GM12873 (cell line): ENCODE results near the gene ANKRD28.

Experiments used
- TF ChIP-seq, protein P1 (sequence below): IDR thresholded peaks from 2 replicates; pipeline ENCODE4 v1.5.1; 2012; ENCODE audit warnings: low read depth, mild to moderate bottlenecking, moderate library complexity, low read length, control low read depth; ENCODE audit not compliant: insufficient read depth; ENCODE audit errors: missing control alignments

Gene ANKRD28

DNA sequence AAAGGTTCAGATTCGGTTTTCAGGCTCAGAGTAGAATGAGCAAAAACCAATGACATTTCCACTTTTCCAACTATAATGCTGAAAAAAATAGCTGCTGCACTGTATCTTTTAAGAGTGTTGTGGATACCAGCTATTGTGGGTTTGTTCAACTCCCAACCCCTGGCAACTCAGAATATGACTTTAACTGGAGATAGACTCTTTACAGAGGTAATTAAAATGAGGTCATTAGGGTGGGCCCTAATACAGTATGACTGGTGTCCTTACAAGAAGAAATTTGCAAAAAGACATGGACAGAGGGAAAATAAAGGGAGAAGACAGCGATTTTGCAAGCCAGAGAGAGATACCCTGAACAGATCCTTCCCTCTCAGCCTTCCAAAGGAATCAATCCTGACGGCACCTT, 39.5 kb downstream of the ANKRD28 start:
- TF ChIP-seq, protein P1, sequence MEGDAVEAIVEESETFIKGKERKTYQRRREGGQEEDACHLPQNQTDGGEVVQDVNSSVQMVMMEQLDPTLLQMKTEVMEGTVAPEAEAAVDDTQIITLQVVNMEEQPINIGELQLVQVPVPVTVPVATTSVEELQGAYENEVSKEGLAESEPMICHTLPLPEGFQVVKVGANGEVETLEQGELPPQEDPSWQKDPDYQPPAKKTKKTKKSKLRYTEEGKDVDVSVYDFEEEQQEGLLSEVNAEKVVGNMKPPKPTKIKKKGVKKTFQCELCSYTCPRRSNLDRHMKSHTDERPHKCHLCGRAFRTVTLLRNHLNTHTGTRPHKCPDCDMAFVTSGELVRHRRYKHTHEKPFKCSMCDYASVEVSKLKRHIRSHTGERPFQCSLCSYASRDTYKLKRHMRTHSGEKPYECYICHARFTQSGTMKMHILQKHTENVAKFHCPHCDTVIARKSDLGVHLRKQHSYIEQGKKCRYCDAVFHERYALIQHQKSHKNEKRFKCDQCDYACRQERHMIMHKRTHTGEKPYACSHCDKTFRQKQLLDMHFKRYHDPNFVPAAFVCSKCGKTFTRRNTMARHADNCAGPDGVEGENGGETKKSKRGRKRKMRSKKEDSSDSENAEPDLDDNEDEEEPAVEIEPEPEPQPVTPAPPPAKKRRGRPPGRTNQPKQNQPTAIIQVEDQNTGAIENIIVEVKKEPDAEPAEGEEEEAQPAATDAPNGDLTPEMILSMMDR, result no peak

DNA sequence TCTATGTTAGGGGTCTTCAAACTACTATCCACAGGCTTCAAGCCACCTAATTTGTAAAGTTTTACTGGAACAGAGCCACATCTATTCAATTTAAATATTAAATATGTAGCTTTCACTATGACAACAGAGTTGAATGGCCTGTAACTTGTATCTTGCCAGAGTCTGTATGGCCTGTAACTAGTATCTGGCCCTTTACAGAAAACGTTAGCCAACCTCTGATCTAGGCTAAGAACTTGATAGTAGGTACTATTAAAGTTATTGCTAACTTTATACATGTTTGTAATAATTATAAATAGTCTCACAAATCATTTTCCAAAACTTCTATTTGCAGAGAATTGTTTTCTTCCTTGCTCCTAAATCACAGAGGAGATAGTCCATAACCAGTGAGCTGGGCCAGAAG, 40.0 kb downstream of the ANKRD28 start:
- TF ChIP-seq, protein P1, result no peak

DNA sequence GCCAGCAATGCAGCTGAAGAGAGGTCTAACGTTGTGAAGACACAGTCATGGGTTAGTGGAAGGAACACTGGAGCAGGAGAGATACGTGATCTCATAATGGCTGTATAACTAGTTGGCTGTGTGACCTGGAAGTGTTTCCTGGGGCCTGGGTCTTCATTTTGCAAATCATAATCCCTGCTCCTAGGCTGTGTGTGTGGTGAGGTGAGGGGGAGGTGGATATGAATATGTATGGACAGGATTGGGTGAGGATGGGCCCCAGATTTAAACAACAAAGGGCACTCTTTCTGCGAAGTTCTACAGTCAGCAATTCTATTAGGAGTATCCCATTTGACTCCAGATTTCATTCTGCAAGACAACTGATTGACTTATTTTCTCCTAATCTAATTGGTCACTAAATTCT, 41.3 kb downstream of the ANKRD28 start:
- TF ChIP-seq, protein P1, result no peak

DNA sequence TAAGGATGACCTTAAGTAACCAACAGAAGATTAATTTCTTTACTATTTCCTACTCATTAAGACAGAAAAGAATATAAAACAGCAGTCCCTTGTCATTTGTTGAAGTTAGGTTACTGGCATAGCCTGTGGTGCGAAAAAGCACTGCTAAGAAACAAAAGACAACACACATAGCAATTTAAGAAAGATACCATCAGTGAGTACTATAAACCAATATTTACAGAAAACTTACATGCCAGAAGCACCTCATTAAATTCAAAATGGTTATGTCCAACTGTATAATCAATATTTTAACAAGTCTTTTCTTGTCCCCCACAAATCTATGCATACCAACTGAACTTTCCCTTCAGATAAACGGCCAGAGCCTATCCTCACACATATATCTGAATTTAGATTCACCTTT, 42.0 kb downstream of the ANKRD28 start:
- TF ChIP-seq, protein P1, result no peak

DNA sequence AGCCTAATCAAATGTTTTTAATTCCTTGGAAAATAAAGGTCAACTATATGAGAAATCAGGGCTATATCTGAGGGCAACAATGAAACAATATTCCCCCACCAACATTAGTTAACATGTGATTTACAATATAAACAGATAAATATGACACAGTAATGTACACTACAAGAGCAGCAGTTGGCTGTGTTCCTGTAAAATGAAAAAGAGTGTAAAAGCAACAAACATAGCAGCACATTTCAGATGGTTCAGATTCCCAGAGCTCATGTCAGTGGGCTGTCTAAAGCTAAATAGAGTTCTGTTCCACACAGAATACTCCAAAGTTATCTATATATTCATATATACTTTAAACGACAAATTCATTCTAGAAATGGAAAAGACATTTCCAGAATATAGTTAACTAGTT, 42.6 kb downstream of the ANKRD28 start:
- TF ChIP-seq, protein P1, result no peak

DNA sequence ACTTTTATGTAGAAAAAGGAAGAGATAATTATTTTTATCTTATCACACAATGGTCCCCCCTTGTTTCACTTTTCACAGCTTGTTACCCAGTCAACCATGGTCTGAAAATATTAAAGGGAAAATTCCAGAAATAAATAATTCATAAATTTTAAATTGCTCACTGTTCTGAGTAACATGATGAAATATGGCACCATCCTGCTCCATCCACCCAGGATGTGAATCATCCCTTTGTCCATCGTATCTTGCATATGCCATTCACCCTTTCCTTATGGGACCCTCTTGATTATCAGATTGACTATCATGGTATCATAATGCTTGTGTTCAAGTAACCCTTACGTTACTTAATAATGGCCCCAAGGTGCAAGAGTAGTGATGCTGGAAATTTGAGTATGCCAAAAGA, 43.7 kb downstream of the ANKRD28 start:
- TF ChIP-seq, protein P1, result no peak

DNA sequence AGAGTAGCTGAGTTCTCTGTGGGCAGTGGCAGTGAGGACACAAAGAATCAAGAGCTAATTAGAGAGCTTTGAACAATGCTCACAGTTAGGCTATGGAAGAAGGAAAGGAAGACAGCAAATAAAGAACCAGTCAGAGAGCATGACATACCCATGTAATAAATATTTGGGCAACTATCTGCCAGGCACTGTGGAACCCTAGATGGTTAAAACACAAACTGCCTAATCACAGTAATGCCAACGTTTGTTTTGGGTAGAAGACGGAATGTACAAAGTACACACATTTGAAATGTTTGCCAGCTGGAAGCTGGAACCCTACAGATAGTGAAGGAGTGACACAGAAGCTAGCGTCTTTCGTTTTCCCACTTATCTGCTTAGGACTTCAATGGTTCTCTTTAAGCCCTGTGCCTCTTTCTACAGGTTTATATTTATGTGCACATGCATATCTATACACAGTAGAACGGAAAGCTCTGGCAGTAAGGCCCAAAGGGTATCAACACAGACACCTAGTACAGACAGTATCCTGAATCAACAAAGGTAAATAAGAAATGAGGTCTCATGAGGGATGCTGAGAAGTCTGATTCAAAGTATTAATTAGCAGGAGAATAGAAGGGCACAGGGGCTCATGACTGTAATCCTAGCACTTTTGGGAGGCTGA, 44.6 kb downstream of the ANKRD28 start:
- TF ChIP-seq, protein P1, result no peak

DNA sequence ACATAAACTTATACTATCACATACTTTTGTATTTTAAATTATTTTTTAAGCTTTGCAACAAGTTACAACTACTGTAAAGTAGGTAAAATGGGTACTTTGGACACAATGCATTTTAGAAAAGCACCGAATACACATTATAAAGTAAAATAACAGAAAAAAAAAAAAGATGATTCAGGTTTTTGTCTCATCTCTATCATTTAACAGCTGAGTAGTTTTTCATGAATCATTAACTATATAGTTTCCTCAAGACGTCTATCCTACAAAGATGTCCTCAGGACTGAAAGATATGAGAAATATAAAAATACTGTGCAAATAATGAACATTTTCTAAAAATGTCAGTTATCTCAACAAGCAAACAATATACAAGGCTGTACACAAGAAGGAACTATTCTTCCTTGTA, 46.9 kb downstream of the ANKRD28 start:
- TF ChIP-seq, protein P1, result no peak
